Body of pancreas (tissue), 4 donors: Measurements from ENCODE around the gene MSMO1.
"Not testable (repeated sequence)": the region's sequence is repeated elsewhere in the genome, so short reads cannot be mapped to it uniquely, and the experiment has no call there.

Experiments
- CTCF ChIP-seq, 7 experiments: fragments of 450-650 bp in 4 of 7; fragments of 200-600 bp in 3 of 7; sonication (generic) in 3 of 7; IDR thresholded peaks; one replicate each; pipeline ENCODE4 v1.5.1; 2016 to 2019; ENCODE audit warnings: antibody characterized with exemption in 7 of 7
- POLR2A ChIP-seq, 3 donors: fragments of 450-650 bp; IDR thresholded peaks; one replicate each; pipeline ENCODE4 v1.6.1; 2016; ENCODE audit warnings: antibody characterized with exemption in 3 of 3, mild to moderate bottlenecking in 2 of 3

DNA sequence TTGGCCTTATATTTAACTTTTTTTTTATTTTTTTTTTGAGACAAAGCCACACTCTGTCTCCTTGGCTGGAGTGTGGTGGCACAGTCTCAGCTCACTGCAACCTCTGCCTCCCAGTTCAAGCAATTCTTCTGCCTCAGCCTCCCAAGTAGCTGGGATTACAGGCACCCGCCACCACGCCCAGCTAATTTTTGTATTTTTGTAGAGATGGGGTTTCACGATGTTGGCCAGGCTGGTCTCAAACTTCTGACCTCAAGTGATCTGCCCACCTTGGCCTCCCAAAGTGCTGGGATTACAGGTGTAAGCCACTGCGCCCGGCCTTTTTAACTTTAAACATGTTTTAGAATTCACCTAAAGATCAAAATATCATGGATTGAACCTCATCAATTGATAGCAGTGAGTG is 14.9 kb downstream of the MSMO1 start:
- not testable (repeated sequence) for TF ChIP-seq CTCF, POLR2A (IDR thresholded peaks at IDR 0.05)
